KBM-7 (cell line): ENCODE measurements around the gene DYNC1H1.

Source experiments
- DNase-seq: peaks from one replicate; pipeline ENCODE4 v3.0.0-alpha.2; 2015
- in situ Hi-C: fragments of 300-500 bp; cut with MboI; formaldehyde crosslinking; loops from 2 replicates; pipeline ENCODE4 v1.14.3; 2020; ENCODE audit warnings: low sequenced_read_pairs, low pct_unique_long_range_greater_than_20kb, mixed read lengths

The DYNC1H1 gene

GRCh38 chr14:102018251-102018650 is 53.9 kb downstream of the DYNC1H1 start:
- in situ Hi-C loops, result no loop called here
- DNase-seq, result no peak

- DNase-seq, result no peak
- in situ Hi-C loops, result no loop called here
Measured at GRCh38 chr14:102019006-102019540, 54.7 kb downstream of the DYNC1H1 start.

DNA sequence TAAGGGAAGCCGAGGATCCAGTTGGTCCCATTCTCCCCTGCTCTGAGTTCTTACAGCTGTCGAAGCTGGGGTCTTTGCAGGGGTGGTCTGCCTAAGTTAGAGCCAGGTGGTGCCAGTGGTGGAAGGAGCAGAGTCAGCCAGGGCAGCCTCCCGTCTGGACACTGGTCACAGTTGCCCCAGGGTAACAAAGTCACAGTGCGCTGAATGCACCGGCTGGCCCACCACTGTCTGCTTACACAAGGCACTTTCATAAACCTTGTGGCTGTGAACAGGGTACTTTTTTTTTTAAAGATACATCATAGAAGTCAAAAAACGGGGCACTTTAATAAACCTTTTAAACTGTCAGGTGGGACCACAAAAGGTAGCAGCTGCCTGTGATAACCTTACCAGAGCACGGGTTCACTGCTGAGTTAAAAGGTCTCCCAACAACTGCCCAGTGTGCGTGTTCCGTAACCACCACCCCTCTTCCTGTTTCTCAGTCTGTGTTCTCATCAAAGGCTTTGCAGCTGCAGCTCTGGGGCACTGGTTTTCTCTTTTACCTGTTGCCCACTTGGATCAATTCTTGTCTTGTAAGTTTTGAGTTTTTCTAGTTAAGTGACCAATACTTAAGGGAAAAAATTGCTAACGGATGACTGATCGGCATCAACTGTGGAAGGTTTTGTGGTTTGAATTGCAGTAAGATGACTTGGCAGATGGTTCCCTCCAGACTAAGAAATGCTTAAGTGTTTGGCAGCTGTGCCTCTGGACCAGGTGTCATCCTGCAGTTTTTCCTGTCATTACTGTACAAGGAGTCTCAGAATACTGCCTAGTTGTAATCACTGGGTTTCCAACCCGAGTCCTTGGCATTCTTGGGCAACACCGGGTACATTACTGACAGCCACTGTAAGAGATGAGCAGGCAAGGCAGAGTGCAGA is 55.9 kb downstream of the DYNC1H1 start:
- in situ Hi-C loops, result no loop called here
- no peak for DNase-seq

GRCh38 chr14:102026934-102027333 is 62.6 kb downstream of the DYNC1H1 start:
- in situ Hi-C loops, result no loop called here
- no peak for DNase-seq

DNA sequence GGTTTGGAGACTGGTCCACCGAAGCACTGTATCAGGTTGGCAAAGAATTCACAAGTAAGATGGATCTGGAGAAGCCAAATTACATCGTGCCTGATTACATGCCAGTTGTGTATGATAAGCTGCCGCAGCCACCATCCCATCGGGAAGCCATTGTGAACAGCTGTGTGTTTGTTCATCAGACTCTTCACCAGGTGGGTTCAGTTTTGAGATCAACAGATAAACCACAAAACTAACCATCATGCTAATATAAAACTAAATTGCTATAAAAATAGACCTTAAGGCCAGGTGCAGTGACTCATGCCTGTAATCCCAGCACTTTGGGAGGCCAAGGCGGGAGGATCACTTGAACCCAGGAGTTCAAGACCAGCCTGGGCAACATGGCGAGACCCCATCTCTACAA is 63.6 kb downstream of the DYNC1H1 start:
- DNase-seq, result no peak
- in situ Hi-C loops, result no loop called here

DNA sequence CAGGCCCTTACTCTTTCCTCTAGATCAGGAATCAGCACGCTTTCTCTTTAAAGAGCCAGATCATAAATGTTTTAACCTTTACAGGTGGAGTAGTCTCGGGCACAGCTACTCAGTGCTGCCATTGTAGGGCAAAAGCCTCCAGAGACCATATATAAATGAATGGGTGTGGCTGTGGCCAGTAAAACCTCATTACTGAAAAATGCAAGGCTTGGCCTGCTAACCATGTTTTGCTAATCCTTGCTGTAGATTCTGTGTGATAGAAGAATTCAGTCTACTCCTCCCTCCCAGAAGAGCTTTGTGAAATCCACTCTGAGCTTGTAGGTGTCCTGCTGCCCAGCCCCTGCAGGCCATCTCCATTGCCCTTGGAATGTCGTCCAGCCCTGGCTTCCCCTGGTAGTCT is 64.4 kb downstream of the DYNC1H1 start:
- DNase-seq, result no peak
- in situ Hi-C loops, result no loop called here

DNA sequence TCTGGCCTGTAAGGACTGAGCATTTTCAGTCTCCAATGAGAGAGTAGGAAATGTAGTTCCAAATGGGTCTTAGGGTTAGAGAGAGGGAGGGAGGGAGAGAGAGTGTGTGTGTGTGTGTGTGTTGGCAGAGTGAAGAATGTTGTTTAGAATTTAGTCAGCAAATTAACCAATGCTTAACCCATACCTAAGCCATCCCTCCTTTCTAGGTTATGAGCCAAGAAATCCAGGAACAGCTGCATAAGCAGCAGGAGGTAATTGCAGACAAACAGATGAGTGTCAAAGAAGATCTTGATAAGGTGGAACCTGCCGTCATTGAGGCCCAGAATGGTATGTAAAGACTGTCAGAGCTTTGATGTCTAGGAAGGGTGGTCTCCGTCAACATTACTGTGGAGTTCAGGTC is 65.6 kb downstream of the DYNC1H1 start:
- DNase-seq, result no peak
- in situ Hi-C loops, result no loop called here

DNA sequence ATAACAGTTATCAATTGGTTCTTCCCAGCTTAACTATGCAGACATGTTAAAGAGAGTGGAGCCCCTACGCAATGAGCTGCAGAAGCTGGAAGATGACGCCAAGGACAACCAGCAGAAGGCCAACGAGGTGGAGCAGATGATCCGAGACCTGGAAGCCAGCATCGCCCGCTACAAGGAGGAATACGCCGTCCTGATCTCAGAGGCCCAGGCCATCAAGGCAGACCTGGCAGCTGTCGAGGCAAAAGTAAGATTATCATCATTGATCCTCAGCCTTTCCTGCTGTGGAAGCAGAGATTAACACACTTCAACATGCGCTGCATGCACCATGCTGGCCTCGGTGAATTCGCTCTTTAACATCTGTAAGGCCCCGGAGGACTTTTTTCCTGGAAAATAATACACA is 68.9 kb downstream of the DYNC1H1 start:
- no peak for DNase-seq
- in situ Hi-C loops, result no loop called here

- in situ Hi-C loops, result no loop called here
- DNase-seq, result no peak
Measured at GRCh38 chr14:102034301-102034700, 69.9 kb downstream of the DYNC1H1 start.

DNA sequence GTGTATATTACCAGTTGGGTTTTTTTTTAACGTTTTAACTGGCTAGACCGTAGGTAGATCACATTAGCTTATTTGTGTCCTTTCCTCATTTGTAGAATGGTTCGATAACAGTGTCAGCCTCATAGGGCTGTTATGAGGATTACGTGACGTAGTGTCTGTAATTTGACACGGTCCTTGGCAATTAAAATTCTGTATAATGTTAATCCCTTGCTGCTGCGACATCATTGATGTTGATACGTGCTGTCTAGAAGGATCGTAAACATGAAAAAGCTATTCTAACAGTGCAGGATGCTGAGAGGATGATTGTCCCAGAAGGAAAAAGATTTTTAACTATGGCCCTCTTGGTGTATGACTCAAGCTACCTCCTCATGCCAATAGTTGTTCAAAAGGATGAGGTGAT is 71.5 kb downstream of the DYNC1H1 start:
- DNase-seq, result no peak

GRCh38 chr14:102037686-102038085 is 73.3 kb downstream of the DYNC1H1 start:
- in situ Hi-C loops, result no loop called here
- DNase-seq, result no peak

More for the DNA sequence above, 71.5 kb downstream of the DYNC1H1 start:
- in situ Hi-C loops, result no loop called here

- DNase-seq, result no peak
- in situ Hi-C loops, result no loop called here
Measured at GRCh38 chr14:102039157-102039556, 74.8 kb downstream of the DYNC1H1 start.

DNA sequence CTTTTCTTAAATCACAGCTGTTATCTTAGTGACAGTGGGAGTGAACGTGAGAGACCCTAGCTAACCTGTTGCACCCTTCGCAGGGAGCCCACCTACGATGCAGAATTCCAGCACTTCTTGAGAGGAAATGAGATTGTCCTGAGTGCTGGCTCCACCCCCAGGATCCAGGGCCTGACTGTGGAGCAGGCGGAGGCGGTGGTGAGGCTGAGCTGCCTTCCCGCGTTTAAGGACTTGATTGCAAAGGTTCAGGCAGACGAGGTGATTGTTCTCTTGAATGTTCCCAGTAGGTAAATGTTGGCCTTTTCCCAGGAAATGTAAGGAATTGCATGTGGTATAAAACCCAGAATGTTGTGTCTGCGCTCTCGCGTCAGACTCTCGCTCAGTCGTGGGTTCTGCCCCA is 75.8 kb downstream of the DYNC1H1 start:
- DNase-seq, result no peak
- in situ Hi-C loops, result no loop called here

GRCh38 chr14:102042699-102043098 is 78.3 kb downstream of the DYNC1H1 start:
- no peak for DNase-seq
- in situ Hi-C loops, result no loop called here

DNA sequence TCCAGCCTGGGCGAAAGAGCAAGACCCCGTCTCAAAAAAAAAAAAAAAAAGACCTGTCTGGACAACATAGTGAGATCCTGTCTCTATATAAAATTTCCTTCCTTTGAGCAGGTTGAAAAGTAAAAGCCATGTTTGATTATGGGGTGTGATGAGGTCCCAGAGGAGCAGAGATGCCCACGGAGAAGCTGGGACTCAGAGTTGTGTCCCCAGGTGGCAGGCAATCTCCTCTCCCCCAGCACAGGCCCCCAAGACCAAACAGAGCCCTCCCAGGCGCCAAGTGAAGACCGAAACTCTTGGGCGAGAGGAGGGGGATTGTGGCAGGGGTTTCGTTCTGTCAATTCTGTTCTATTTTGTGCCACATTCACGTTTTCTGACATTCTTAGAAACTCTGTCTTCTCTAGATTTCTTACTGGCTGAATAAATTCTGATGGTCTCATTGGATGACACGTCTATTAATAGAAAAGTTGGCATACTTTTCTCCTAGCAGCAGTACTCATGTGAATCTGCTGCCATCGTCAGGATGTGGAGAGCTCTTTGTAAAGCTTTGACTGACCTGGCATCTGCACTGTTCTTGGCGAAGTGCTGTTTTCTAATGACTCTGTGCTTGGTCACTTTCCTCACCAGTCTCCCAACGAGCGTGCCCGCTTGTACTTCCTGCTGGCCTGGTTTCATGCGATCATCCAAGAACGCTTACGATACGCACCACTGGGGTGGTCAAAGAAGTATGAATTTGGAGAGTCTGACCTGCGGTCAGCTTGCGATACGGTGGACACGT is 79.1 kb downstream of the DYNC1H1 start:
- DNase-seq, result no peak
- in situ Hi-C loops, result no loop called here

- in situ Hi-C loops, result no loop called here
Measured at GRCh38 chr14:102044566-102044965, 80.2 kb downstream of the DYNC1H1 start.

DNA sequence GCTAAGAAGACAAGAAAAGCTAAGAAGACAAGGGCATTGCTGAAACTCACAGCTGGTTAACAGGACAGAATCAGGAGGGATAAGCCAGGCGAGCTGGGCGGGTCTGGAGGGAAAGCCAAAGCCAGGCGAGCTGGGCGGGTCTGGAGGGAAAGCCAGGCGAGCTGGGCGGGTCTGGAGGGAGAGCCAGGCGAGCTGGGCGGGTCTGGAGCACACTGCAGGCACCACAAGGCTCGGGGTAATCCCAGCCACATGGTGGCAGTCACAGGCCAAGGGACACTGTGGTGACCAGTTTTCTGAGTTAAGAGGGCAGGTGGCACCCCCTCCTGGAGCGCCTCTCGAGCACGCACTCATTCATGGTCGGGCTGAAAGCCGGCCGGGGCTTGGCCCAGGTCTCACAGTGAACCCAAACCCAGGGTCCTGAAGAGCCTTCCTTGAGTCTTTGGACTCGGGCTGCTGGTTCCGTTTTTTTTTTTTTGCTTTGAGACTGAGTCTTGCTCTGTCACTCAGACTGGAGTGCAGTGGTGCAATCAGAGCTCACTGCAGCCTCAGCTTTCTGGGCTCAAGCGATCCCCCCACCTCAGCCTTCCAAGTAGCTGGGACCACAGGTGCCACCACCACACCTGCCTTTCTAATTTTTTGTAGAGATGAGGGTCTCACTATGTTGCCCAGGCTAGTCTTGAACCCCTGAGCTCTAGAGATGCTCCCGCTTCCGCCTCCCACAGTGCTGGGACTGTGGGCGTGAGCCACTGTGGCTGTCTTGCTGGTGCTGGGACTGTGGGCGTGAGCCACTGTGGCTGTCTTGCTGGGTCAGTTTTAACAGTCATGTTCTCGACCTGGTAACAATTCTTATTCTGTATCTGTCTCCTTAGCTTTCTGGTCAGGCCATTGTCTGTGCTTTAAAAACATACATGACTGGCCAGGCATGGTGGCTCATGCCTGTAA is 82.2 kb downstream of the DYNC1H1 start:
- peak; percentile 71 for DNase-seq
- in situ Hi-C loops, result no loop called here

More at GRCh38 chr14:102044566-102044965, 80.2 kb downstream of the DYNC1H1 start:
- DNase-seq, result no peak

DNA sequence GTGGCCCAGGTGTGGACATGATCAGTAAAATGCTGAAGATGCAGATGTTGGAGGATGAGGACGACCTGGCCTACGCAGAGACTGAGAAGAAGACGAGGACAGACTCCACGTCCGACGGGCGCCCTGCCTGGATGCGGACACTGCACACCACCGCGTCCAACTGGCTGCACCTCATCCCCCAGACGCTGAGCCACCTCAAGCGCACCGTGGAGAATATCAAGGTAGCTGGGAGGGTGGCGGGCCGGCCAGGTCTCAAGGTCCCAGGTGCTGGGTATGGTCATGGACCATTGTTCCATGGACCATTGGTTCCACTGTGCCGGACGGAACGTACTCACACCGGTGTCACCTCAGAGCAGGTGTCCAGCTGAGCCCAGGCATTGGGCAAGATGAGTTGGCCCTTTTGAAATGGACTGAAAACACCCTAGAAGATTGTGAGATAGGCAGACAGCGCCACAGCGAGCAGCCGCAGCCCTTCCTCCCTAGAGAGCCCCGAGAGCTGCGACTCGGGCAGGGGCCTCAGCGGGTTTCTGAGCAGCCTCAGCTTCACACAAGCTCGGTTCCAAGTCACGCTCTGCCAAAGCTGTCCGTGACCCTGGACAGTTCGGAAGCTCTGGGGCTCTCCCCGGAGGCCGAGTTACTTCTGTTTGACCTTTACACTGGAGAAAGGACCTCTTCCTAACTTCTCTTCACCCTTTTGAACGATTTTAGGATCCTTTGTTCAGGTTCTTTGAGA is 83.6 kb downstream of the DYNC1H1 start:
- in situ Hi-C loops, result no loop called here
- DNase-seq, result no peak
